Panc1 (cell line): Measurements from ENCODE around the gene SGIP1. TPM values are rescaled to one million over a fixed set of nuclear protein-coding genes. Genes with fewer than 3 reads are reported as not detected.

Experiments
- ATAC-seq: fragments of 200-7000 bp; cut with Tn5 transposase; 2 replicates; pipeline ENCODE4 v1.9.1; 2020; ENCODE audit warnings: mild to moderate bottlenecking, moderate library complexity
- BruUV-seq: library from RNA; stranded (reverse); fragments of 400-500 nt; replicated peaks from 2 replicates; lab custom pipeline; 2021; lab: Mats Ljungman, UMichigan
- CTCF ChIA-PET: fragments of 300-600 bp; sonication (Branson Sonifier 250); formaldehyde crosslinking; loops from one replicate; lab custom pipeline; 2022; ENCODE audit warnings: antibody characterized with exemption; lab: Charles Lee
- POLR2A ChIA-PET: fragments of 300-600 bp; sonication (Branson Sonifier 250); formaldehyde crosslinking; loops from one replicate; lab custom pipeline; 2022; ENCODE audit warnings: antibody characterized with exemption; lab: Charles Lee
- DNase-seq: peaks from one replicate; pipeline ENCODE4 v3.0.0-alpha.2; 2010; ENCODE audit warnings: low read depth, low spot score
- H3K27ac ChIP-seq: 2 replicates; pipeline ENCODE4 v1.5.1; 2011; ENCODE audit warnings: mild to moderate bottlenecking, low read length, inconsistent platforms
- H3K27me3 ChIP-seq: fragments of 200-500 bp; sonication (Bioruptor generic); 2 replicates; pipeline ENCODE4 v1.6.0; 2014; ENCODE audit warnings: low read length, inconsistent platforms; ENCODE audit not compliant: control insufficient read depth, insufficient read depth
- H3K36me3 ChIP-seq: fragments of 200-500 bp; sonication (Bioruptor generic); 2 replicates; pipeline ENCODE4 v1.5.1; 2014; ENCODE audit warnings: inconsistent platforms, mild to moderate bottlenecking, low read length, moderate library complexity; ENCODE audit not compliant: control insufficient read depth, insufficient read depth
- H3K4me1 ChIP-seq: 2 replicates; pipeline ENCODE4 v1.5.1; 2011; ENCODE audit warnings: inconsistent platforms, mild to moderate bottlenecking, low read length, moderate library complexity; ENCODE audit not compliant: control insufficient read depth, insufficient read depth
- H3K4me3 ChIP-seq, 2 experiments: 2 replicates each; pipeline ENCODE4 v1.5.1; 2011 to 2012; ENCODE audit warnings: low read depth in 2 of 2, low read length in 2 of 2, mild to moderate bottlenecking in 2 of 2, inconsistent platforms in 1 of 2, moderate library complexity in 1 of 2
- H3K9me3 ChIP-seq: fragments of 200-500 bp; sonication (Bioruptor generic); 2 replicates; pipeline ENCODE4 v1.5.1; 2014; ENCODE audit warnings: low read depth, mild to moderate bottlenecking, inconsistent platforms, low read length, moderate library complexity; ENCODE audit not compliant: control insufficient read depth, insufficient read depth
- CTCF ChIP-seq: fragments of 450-650 bp; IDR thresholded peaks from 2 replicates; pipeline ENCODE4 v1.5.1; 2017; ENCODE audit warnings: mild to moderate bottlenecking
- POLR2AphosphoS5 ChIP-seq: IDR thresholded peaks from 2 replicates; pipeline ENCODE4 v1.6.1; 2012; ENCODE audit warnings: mild to moderate bottlenecking, low read depth, low read length, moderate library complexity
- REST ChIP-seq, 2 experiments: IDR thresholded peaks; 2 replicates each; pipeline ENCODE4 v1.6.1; 2011 to 2012; ENCODE audit warnings: low read depth in 2 of 2, control low read depth in 1 of 2, low read length in 1 of 2, mild to moderate bottlenecking in 1 of 2, moderate library complexity in 1 of 2; ENCODE audit not compliant: insufficient read depth in 1 of 2
- SIN3A ChIP-seq: IDR thresholded peaks from 2 replicates; pipeline ENCODE4 v1.6.1; 2012; ENCODE audit warnings: low read depth, mild to moderate bottlenecking, low read length, moderate library complexity, borderline replicate concordance; ENCODE audit not compliant: insufficient read depth
- TCF7L2 ChIP-seq: IDR thresholded peaks from 2 replicates; pipeline ENCODE4 v1.6.1; 2011; ENCODE audit warnings: mild to moderate bottlenecking, low read depth, low read length, inconsistent platforms
- in situ Hi-C: cut with HindIII; loops from 2 replicates; pipeline ENCODE4 v1.10.0; 2016; ENCODE audit warnings: low sequenced_read_pairs, low pct_unique_long_range_greater_than_20kb
- intact Hi-C: fragments of 100-400 bp; cut with micrococcal nuclease; formaldehyde crosslinking; loops from one replicate; pipeline ENCODE4 v1.10.0; 2022; ENCODE audit not compliant: unreplicated experiment
- total RNA-seq: library from RNA; stranded (reverse); gene quantifications from one replicate; pipeline ENCODE4 v1.2.1, GENCODE V29; 2021; ENCODE audit not compliant: unreplicated experiment

SGIP1 gene
- total RNA-seq, 1 experiment from 2014 or later = 1.6 TPM

- no peaks in the 10 kb centered on the region for H3K9me3 ChIP-seq
- ChIA-PET CTCF (no interaction called here), POLR2A (no interaction called here)
- TF ChIP-seq SIN3A (no peak), POLR2AphosphoS5 (no peak), CTCF (no peak), REST (IDR thresholded peaks at IDR 0.05; ENCODE audit: insufficient read depth in 1 of 2, low read depth in 2 of 2, low read length in 1 of 2) (no peak), TCF7L2 (no peak)
- in situ Hi-C loops = no loop called here
- no peak overlapping the region for H3K4me3 ChIP-seq
- H3K27ac ChIP-seq = no peak overlapping the region
- no peaks in the 10 kb centered on the region for H3K4me1 ChIP-seq
- H3K27me3 ChIP-seq = no peaks in the 10 kb centered on the region
- no peaks in the 10 kb centered on the region for H3K36me3 ChIP-seq
- intact Hi-C loops = no loop called here
- no peak for ATAC-seq
- no TSS peak for BruUV-seq
- DNase-seq = no peak
These were observed 15.1 kb downstream of the SGIP1 start for GRCh38 chr1:66549017-66549416.

GRCh38 chr1:66550243-66550642, 16.3 kb downstream of the SGIP1 start:
- DNase-seq (no peak), ATAC-seq (no peak)
- no peaks in the 10 kb centered on the region for H3K36me3 ChIP-seq
- in situ Hi-C loops (no loop called here), intact Hi-C loops (no loop called here)
- no peak overlapping the region for H3K4me3 ChIP-seq
- H3K9me3 ChIP-seq = no peaks in the 10 kb centered on the region
- no peaks in the 10 kb centered on the region for H3K27me3 ChIP-seq
- CTCF ChIA-PET = no interaction called here
- no peak for TF ChIP-seq TCF7L2
- TF ChIP-seq SIN3A = no peak
- no peak for TF ChIP-seq REST (IDR thresholded peaks at IDR 0.05; ENCODE audit: insufficient read depth in 1 of 2, low read depth in 2 of 2, low read length in 1 of 2)
- TF ChIP-seq POLR2AphosphoS5 = no peak
- no peak for TF ChIP-seq CTCF
- H3K27ac ChIP-seq = no peak overlapping the region
- POLR2A ChIA-PET = no interaction called here
- no TSS peak for BruUV-seq
- H3K4me1 ChIP-seq = no peaks in the 10 kb centered on the region
